PC-9 (cell line): ENCODE results near the gene PPP2R3B.

Experiments used
- CTCF ChIP-seq: fragments of 200-600 bp; sonication (generic); conservative IDR thresholded peaks from 2 replicates; pipeline ENCODE4 v1.6.1; 2017; ENCODE audit warnings: mixed run types, antibody characterized with exemption, mild to moderate bottlenecking, moderate library complexity
- EZH2 ChIP-seq: fragments of 200-600 bp; sonication (generic); IDR thresholded peaks from 2 replicates; pipeline ENCODE4 v1.8.0; 2017; ENCODE audit warnings: antibody characterized with exemption, low read depth

GRCh38 chrX:319579-320125 is 67.1 kb downstream of the PPP2R3B start:
- no peak for TF ChIP-seq CTCF
- no peak for TF ChIP-seq EZH2
